Measurements from ENCODE around the gene MMGT1.
"Not testable (repeated sequence)": the region's sequence is repeated elsewhere in the genome, so short reads cannot be mapped to it uniquely, and the experiment has no call there.

MMGT1 gene

DNA sequence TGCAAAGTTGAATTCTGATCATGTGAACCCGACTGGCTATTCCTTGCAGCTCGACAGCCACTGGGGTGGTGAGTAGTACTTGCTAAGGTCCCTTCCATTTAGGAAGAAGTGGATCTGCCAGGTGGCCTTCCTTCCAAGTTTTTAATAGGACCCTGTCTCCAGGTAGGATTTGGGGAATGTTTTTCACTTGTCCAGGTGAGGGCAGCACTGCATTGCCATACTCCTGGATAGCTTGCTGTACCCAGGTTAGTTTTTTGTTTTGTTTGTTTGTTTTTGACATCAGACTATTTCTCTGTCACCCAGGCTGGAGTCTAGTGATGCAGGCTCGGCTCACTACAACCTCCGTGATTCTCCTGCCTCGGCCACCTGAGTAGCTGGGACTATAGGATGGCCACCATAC lies 50.4 kb downstream of the MMGT1 start:
- no peak for DNase-seq (ENCODE audit: low read depth)

DNA sequence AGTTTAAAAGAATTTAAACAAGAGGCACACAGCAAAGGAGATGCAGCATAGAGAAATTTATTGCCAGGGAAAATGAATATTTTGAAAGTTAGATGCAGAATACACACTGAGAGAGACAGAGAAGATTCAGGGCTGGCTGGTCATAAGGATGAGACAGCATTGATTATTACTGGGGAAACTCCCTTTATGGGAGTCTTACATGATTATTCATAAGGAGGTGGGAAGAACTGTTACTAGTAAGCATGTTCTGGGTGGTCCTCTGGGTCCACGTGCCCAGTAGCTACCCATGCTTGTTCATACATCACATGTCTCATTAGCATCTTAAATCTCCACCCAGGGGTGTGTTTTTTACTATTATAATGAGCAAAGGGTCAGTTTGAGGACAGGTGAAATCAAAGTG lies 53.3 kb downstream of the MMGT1 start:
- not testable (repeated sequence) for DNase-seq (ENCODE audit: low read depth)

DNA sequence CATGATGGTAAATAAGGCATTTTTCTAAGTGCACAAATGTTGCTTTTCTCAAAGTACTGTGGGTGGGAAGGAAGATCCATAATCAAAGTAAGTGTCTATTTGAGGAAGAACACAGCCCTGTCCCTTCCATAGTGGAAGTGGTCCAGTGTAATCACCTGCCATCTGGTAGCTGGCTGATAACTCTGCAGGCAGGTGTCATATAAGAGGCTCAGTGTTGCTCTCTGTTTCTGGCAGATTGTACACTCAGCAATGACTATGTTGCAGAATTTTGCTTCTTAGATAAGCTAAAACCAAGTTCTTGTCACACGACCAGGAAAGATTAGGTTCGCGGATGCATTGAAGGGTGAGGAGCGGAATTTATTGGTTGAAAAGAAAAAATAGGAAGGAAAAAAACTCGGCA lies 59.4 kb downstream of the MMGT1 start:
- no peak for DNase-seq (ENCODE audit: low read depth)
